SK-N-SH treated with all-trans-retinoic acid at 6 μM for 48 hours (cell line): Measurements from ENCODE around the gene TMPO.
A peak's percentile ranks its signal among the peaks of the same experiment; 100 is the strongest.

Experiments
- ATAC-seq: fragments of 200-7000 bp; cut with Tn5 transposase; 3 replicates; pipeline ENCODE4 v1.9.1; 2020; ENCODE audit warnings: mild to moderate bottlenecking, moderate library complexity
- ARNTL ChIP-seq: fragments of 450-650 bp; formaldehyde crosslinking; IDR thresholded peaks from 2 replicates; pipeline ENCODE4 v1.5.0; 2020; ENCODE audit warnings: low read depth, mild to moderate bottlenecking, moderate library complexity, borderline replicate concordance
- BACH2 ChIP-seq: fragments of 250-450 bp; sonication (Bioruptor Pico); IDR thresholded peaks from 2 replicates; pipeline ENCODE4 v1.9.0; 2021; ENCODE audit warnings: mild to moderate bottlenecking, borderline replicate concordance
- CSDC2 ChIP-seq: fragments of 250-450 bp; sonication (Bioruptor Pico); IDR thresholded peaks from 2 replicates; pipeline ENCODE4 v1.5.0; 2020; ENCODE audit warnings: mild to moderate bottlenecking, moderate library complexity
- CSRNP3 ChIP-seq: fragments of 250-450 bp; sonication (Bioruptor Pico); IDR thresholded peaks from 2 replicates; pipeline ENCODE4 v1.5.1; 2021; ENCODE audit warnings: mild to moderate bottlenecking, moderate library complexity
- ESRRG ChIP-seq: fragments of 250-450 bp; sonication (Bioruptor Pico); IDR thresholded peaks from 2 replicates; pipeline ENCODE4 v1.6.1; 2021; ENCODE audit warnings: mild to moderate bottlenecking
- ISL1 ChIP-seq: fragments of 250-450 bp; sonication (Bioruptor Pico); IDR thresholded peaks from 2 replicates; pipeline ENCODE4 v2.1.2; 2022; ENCODE audit warnings: mild to moderate bottlenecking, moderate library complexity
- OSR1 ChIP-seq: fragments of 250-450 bp; sonication (Bioruptor Pico); IDR thresholded peaks from 2 replicates; pipeline ENCODE4 v1.8.0; 2022; ENCODE audit warnings: moderate library complexity, mild to moderate bottlenecking, inconsistent platforms
- POU6F1 ChIP-seq: fragments of 250-450 bp; sonication (Bioruptor Pico); IDR thresholded peaks from 2 replicates; pipeline ENCODE4 v1.8.0; 2021; ENCODE audit warnings: low read depth, mild to moderate bottlenecking, moderate library complexity, borderline replicate concordance
- SNAI2 ChIP-seq: fragments of 250-450 bp; sonication (Bioruptor Pico); IDR thresholded peaks from 2 replicates; pipeline ENCODE4 v1.5.0; 2020; ENCODE audit warnings: mild to moderate bottlenecking, moderate library complexity
- TCF4 ChIP-seq: fragments of 250-450 bp; sonication (Bioruptor Pico); IDR thresholded peaks from 2 replicates; pipeline ENCODE4 v1.8.0; 2021; ENCODE audit warnings: mild to moderate bottlenecking, moderate library complexity, borderline replicate concordance
- TOX ChIP-seq: fragments of 250-450 bp; sonication (Bioruptor Pico); IDR thresholded peaks from 2 replicates; pipeline ENCODE4 v1.8.0; 2021; ENCODE audit warnings: mild to moderate bottlenecking, moderate library complexity, borderline replicate concordance
- ZNF565 ChIP-seq: fragments of 450-650 bp; formaldehyde crosslinking; conservative IDR thresholded peaks from 2 replicates; pipeline ENCODE4 v1.5.0; 2020; ENCODE audit warnings: low read depth, mild to moderate bottlenecking, moderate library complexity
- ZNF70 ChIP-seq: fragments of 450-650 bp; formaldehyde crosslinking; IDR thresholded peaks from 2 replicates; pipeline ENCODE4 v1.5.0; 2020; ENCODE audit warnings: mild to moderate bottlenecking, moderate library complexity
- ZNF8 ChIP-seq: fragments of 450-650 bp; formaldehyde crosslinking; IDR thresholded peaks from 2 replicates; pipeline ENCODE4 v1.5.0; 2020; ENCODE audit warnings: mild to moderate bottlenecking, moderate library complexity
- TF ChIP-seq, protein P1 (sequence below): fragments of 250-450 bp; sonication (Bioruptor Pico); IDR thresholded peaks from 2 replicates; pipeline ENCODE4 v1.5.1; 2020; ENCODE audit warnings: low read depth, mild to moderate bottlenecking, moderate library complexity
- TF ChIP-seq, protein P2 (sequence below): fragments of 250-450 bp; sonication (Bioruptor Pico); IDR thresholded peaks from 2 replicates; pipeline ENCODE4 v1.8.0; 2020; ENCODE audit warnings: mild to moderate bottlenecking, moderate library complexity, borderline replicate concordance
- TF ChIP-seq, protein P3 (sequence below): fragments of 250-450 bp; sonication (Bioruptor Pico); IDR thresholded peaks from 2 replicates; pipeline ENCODE4 v1.5.0; 2020; ENCODE audit warnings: mild to moderate bottlenecking, moderate library complexity

The TMPO gene

GRCh38 chr12:98516111-98516873, 902 bp downstream of the TMPO start:
- TF ChIP-seq CSRNP3 = no peak
- TF ChIP-seq ARNTL (CRISPR knock-in tag) = 0 out of 2 replicates have a peak, but pooled peaks have one; percentile 24
- peak; percentile 53 for ATAC-seq

GRCh38 chr12:98519257-98519907, 4.0 kb downstream of the TMPO start:
- ATAC-seq = no peak
- TF ChIP-seq, protein P1, sequence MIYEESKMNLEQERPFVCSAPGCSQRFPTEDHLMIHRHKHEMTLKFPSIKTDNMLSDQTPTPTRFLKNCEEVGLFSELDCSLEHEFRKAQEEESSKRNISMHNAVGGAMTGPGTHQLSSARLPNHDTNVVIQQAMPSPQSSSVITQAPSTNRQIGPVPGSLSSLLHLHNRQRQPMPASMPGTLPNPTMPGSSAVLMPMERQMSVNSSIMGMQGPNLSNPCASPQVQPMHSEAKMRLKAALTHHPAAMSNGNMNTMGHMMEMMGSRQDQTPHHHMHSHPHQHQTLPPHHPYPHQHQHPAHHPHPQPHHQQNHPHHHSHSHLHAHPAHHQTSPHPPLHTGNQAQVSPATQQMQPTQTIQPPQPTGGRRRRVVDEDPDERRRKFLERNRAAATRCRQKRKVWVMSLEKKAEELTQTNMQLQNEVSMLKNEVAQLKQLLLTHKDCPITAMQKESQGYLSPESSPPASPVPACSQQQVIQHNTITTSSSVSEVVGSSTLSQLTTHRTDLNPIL (CRISPR knock-in tag) = no peak
- TF ChIP-seq POU6F1 (CRISPR knock-in tag) (no peak), TOX (CRISPR knock-in tag) (no peak), ZNF8 (CRISPR knock-in tag) (no peak), ARNTL (CRISPR knock-in tag) (no peak), SNAI2 (CRISPR knock-in tag) (no peak), ZNF565 (no peak), ZNF70 (CRISPR knock-in tag) (no peak), ESRRG (CRISPR knock-in tag) (no peak), TCF4 (no peak), OSR1 (no peak), BACH2 (CRISPR knock-in tag) (no peak)
- TF ChIP-seq, protein P2, sequence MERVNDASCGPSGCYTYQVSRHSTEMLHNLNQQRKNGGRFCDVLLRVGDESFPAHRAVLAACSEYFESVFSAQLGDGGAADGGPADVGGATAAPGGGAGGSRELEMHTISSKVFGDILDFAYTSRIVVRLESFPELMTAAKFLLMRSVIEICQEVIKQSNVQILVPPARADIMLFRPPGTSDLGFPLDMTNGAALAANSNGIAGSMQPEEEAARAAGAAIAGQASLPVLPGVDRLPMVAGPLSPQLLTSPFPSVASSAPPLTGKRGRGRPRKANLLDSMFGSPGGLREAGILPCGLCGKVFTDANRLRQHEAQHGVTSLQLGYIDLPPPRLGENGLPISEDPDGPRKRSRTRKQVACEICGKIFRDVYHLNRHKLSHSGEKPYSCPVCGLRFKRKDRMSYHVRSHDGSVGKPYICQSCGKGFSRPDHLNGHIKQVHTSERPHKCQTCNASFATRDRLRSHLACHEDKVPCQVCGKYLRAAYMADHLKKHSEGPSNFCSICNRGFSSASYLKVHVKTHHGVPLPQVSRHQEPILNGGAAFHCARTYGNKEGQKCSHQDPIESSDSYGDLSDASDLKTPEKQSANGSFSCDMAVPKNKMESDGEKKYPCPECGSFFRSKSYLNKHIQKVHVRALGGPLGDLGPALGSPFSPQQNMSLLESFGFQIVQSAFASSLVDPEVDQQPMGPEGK (CRISPR knock-in tag) = no peak
- TF ChIP-seq, protein P3, sequence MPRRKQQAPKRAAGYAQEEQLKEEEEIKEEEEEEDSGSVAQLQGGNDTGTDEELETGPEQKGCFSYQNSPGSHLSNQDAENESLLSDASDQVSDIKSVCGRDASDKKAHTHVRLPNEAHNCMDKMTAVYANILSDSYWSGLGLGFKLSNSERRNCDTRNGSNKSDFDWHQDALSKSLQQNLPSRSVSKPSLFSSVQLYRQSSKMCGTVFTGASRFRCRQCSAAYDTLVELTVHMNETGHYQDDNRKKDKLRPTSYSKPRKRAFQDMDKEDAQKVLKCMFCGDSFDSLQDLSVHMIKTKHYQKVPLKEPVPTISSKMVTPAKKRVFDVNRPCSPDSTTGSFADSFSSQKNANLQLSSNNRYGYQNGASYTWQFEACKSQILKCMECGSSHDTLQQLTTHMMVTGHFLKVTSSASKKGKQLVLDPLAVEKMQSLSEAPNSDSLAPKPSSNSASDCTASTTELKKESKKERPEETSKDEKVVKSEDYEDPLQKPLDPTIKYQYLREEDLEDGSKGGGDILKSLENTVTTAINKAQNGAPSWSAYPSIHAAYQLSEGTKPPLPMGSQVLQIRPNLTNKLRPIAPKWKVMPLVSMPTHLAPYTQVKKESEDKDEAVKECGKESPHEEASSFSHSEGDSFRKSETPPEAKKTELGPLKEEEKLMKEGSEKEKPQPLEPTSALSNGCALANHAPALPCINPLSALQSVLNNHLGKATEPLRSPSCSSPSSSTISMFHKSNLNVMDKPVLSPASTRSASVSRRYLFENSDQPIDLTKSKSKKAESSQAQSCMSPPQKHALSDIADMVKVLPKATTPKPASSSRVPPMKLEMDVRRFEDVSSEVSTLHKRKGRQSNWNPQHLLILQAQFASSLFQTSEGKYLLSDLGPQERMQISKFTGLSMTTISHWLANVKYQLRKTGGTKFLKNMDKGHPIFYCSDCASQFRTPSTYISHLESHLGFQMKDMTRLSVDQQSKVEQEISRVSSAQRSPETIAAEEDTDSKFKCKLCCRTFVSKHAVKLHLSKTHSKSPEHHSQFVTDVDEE (CRISPR knock-in tag) = no peak

DNA sequence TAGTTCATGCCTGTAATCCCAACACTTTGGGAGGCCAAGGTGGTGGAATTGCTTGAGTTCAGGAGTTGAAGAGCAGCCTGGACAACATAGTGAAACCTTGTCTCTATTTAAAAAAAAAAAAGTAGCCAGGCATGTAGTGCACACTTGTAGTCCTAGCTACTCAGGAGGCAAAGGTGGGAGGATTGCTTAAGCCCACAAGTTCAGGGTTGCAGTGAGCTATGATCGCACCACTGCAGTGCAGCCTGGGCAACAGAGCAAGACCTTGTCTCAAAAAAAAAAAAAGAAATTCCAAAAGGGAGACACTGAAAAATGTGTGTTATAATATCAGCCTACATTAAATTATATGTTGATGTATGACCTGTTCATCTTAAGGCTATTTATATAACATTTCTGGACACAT, 14.7 kb downstream of the TMPO start:
- TF ChIP-seq CSDC2 = no peak
- no peak for TF ChIP-seq BACH2 (CRISPR knock-in tag)
- TF ChIP-seq TOX (CRISPR knock-in tag) = no peak
- TF ChIP-seq ISL1 (CRISPR knock-in tag) = no peak
- no peak for TF ChIP-seq POU6F1 (CRISPR knock-in tag)
- TF ChIP-seq TCF4 = no peak
- no peak for TF ChIP-seq ZNF8 (CRISPR knock-in tag)
- no peak for ATAC-seq
